ENCODE data around the gene CUBN.

Gene CUBN

DNA sequence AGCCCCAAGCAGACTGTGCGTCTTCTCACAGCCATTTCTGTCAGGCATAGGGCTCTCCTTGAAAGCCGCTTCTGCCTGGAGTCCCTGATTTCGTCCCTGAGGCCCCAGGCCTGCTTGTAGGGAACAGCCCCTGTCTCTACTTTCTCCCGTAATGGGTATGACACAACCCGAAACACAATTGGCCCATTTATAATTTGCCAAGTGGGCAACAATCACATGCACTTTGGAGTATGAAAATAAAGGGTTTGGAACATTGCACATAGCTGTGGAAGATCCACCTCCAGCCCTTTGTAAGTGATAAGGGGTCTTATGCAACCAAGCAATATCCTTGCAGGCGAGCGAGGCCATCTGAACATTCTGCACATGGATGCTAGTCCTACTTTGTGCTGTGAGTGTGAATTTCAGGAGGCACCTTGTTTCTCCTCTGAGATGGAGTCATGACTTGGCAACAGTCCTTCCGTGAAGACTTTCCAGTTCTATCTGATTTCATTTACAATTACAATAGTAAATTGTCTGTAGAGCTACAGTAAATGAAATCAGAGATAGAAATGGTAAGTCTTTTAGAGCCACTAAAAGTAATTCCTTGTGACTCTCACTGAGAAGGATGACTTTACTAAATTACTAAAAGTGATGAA lies 141.5 kb downstream of the CUBN start:
- no peak for DNase-seq (ENCODE audit: low spot score)

DNA sequence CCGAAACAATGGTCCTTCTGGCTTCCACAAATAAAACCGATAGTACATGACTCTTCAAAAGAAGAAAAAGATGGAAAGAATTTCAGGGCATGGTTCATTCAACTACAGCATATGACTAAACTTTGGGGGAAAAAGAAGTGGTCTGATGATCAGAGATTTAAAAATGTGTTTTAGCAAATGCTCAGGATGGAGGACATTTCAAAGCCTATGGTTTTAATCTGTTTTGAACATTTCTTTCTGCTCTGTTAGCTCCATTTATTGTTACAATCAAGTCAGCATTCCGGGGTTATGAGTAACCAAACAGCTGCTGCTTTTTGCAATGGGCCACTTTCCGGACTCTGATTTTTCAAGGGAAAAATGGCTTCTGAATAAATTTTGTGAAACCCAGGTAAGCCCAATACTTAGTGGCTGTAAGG lies 142.4 kb downstream of the CUBN start:
- DNase-seq (ENCODE audit: low spot score): no peak

DNA sequence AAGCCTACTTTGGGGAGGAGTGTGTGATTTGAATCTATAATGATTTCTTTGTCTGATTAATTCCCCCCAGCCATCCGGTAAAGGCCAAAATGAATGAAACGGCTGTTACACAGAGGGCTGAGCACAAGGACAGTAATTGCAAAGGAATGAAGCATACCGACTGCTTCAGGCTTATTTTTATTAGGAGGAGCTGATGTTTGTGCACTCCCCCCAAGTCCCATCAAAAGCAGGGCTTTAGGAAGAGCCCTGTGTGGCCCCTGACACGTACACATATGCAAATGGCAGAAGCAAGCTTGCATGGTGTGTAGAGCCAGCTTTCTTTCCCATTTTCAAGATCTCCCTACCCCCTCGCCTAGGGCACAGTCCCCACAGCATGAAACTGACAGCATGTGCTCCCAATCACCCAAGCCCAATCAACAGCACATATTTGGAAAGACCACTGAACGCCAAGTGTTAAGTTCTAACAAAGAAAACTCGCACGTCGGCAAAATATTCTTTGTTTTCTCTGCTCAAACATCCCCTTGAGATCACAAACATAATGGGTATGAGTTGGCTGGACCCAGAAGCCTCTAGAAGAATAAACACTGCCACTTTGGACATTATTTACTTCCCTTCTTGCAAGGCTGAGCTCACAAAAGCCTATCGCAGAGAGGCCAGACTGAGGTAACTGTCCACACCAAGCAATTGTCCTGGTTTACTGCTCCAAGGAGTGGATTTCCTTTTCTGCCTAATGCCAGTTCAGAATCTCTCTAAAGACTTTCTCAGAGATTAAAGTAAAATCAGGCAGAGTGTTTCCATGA lies 143.0 kb downstream of the CUBN start:
- no peak for DNase-seq (ENCODE audit: low spot score)

DNA sequence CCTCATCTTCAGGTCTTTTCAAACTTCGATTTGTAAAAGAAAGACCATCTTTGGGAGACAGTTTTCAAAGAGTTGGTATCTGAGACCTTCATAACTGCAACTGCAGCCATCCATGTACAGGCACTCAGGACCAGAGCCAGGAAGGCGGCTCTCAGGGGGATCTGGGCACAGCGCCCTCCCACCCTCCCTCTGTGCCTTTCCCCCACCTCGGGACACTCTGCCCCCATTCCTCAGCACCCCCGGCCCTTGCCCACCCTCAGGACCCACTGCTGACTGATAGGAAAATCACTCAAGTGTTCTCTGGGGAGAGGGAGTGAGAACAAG lies 143.6 kb downstream of the CUBN start:
- no peak for DNase-seq (ENCODE audit: low spot score)

DNA sequence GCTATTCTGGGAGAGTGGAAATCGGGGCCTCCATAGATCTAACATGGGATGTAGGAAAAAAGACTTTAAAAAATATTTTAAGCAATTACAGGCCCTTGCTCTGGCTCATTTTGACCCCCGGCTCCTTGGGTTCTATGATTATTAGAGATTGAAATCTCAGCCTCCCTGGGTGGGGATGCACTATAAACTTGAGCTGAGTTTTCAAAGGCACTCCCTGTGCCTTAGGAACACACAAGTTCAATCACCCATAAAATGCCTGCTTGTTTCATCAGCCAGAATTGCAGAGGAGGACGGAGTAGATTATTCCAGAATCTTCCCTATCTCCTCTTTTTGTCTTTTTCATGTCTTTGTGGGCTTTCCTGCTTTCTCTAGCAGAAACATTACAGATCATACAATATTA lies 145.4 kb downstream of the CUBN start:
- DNase-seq (ENCODE audit: low spot score): no peak

DNA sequence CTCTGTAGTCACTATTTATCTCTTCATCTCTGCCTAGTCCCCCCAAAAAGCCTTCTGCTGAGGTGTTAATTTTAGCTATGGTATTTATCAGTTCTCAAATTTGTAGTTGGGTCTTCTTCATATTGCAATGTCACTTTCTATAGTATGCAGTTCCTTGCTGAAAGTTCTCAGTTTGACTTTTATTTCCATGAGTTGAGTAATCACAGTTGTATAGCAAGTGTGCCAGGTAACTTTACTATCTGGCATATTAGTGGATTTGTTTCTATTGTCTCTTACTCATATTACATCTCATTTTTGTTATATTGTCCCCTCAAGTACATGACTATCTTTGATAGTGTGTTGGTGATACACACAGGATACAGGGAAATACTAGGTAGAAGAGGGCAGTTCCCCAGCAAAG lies 152.8 kb downstream of the CUBN start:
- no peak for DNase-seq (ENCODE audit: low spot score)

DNA sequence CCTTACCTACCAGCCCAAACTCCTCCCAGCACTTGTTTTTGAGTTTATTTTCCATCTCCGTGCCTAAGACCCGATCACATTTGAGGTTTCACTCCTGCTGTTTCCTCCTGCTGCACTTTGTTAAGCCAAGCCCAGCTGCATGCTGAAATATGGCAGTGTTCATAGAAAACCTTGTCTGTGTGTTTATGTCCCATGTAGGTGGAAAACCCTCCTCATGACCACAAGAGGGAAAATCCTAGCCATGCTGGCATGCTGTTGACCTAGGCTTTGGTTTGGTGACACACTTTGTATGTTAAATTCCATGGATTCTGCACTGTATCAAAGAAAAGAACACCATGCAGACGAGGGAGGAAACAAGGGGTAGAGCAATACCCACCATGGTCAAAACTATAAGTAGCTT lies 154.4 kb downstream of the CUBN start:
- no peak for DNase-seq (ENCODE audit: low spot score)

DNA sequence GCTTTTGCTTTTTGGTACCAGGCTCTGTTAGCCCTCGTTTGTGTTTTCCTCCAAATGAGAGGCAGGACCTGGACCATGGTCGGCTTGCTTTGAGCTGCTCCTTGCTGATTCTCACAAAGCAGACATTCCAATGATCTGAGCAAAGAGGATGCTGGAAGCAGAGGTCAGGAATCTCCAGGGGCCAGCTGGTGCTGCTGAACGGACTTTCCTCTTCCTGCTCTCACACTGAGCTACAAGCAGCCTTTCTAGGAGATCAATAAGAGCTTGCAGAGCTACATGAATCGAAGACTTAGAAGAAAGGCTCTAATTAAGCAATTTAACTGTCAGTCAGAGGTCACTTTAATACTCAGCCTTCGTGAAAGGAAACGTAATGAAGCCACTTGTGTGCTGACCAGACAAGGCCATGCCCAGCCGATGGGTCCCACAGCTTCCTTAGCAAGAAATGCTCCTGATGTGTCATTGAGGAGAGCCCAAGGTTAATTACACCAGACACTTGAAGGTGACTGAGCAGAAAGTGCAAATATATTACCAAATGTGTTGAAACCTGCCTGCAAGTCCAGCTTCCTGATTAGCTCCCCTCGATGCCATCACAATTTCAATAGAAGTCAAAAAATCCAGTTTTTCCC lies 161.1 kb downstream of the CUBN start:
- no peak for DNase-seq (ENCODE audit: low spot score)

DNA sequence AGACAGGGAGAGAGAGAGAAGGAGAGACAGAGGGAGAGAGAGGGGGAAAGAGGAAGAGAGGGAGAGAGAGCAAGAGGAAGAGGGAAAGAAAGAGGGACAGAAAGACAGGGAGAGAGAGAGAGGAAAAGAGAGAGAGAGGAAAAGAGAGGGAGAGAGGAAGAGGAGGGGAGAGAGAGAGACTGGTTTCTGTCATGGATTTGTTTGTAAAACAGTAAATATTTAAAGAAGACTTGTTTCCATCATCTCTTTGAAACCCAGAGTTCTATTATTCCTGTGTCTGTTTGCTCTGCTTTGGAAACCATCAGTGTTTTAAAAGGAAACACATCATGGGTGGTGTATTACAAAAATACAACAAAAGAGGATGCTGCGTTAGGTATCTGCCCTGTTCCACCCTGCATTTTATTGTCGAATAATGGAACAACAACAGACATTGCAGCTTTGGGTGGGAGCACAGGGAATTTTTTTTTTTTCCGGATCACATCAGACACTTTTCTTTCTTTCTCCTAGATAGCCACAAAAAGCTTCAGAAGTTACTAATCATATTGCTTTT lies 161.7 kb downstream of the CUBN start:
- no peak for DNase-seq (ENCODE audit: low spot score)

DNA sequence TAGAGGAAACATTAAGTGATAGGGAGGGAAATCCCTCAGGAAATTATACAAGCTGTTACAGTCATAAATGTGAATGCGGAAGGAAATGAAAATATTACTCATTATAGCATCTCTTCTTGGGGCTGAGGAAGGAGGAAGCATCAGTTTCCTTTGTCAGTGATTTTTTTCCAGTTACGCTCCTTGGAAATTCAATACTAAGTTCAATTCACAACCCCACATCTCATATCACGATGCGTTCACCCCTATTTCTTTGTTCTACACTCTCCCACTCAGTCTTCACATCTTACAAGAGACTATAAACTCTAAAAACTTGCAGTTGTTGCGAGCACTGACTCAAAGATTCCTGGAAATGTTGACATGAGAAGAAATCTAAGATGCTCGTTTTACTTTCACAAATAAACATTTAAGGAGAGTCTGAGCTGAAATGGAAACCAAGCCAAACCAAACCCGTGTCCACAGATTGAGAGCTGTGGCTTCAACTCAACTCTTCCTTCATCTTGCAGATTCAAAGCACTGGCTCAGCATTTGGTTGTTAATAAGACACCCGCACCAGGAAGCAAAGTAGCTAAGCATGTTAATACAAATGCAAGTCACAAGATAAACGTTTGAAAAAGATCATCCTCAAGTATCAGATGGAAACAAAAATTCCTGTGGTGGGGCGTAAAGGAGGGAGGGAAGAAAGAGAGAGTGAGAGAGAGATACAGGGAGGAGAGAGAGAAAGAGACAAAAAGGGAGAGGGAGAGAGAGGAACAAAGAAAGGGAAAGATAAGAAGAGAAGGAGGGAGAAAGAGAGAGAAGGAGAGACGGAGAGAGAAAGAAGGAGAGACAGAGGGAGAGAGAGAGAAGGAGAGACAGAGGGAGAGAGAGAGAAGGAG lies 162.4 kb downstream of the CUBN start:
- DNase-seq (ENCODE audit: low spot score): no peak

DNA sequence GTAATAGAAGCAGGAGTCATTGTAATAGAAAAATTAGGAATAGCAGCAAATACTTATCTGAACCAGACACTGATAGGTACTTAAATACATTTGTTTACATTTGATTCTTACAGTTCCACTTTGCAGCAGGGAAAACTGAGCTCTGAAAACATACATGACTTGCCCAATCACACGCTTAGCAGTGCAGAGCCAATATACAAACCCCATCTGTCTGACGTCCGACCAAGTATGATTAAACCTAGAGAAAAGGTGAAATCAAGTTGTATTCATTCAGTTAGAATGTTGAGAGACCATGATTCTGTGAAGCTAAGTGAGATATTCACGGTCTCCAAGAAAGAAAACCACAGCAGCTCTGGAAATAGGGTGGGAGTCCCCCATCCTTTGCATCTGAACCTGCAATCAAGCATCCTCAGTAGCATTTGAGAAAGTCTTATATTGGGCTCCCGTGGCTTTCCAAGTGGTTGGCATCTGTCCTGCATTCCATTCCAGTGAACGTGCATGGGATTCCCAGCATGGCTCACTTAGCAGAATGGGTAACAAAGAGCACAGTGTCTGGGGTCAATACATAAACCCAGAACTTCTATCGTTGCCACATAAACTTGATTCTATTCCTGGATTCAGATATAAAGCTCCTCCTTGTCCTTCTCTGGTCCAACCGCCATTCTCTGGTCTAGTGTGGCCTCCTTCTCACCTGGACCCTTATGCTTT lies 163.7 kb downstream of the CUBN start:
- no peak for DNase-seq (ENCODE audit: low spot score)

DNA sequence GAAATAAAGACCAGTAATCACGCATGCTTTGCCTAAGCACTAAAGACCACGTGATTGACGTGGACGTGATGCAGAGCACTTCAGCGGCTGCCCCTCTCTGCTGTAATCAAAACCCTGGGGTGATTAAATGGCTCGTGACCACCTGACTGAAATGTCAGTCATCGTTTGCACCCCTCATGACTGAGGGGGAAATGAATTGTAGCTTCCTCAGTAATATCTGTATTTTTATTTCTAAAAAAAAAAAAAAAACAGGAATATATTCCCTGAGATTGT lies 164.3 kb downstream of the CUBN start:
- no peak for DNase-seq (ENCODE audit: low spot score)

DNA sequence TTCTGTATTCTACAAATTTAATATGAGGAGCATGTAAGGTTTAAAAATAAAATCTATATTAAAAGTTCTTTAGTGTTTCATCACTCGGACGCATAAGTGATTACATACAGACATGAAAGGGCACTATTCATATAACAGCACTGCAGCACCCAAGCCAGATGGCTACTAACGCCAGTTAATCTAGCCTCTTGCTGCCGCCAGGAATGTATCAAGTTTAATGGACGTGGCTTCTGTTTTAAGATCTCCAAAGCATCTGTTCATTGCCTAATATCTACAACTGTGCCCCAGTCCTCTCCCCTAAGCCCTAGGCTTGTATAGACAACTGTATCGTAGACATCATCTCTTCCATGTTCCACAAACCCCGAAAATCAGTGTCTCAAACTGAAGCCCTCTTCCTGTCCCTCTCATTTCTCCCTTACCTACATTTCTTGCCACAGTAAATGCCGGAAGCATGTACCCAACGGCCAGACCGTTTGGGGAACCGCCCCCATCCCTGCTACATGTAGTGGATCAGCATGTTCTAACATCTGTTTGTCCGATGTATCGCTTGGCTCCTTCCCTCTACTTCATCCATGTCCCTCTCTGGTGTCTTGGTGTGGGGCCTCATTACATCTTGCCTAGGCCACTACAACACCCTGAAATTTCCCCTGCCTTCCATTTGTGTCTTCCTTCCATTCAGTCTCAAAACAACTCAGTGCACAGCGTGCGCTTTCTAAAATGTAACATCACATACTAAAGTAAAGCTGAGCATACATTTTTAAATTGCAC lies 164.9 kb downstream of the CUBN start:
- no peak for DNase-seq (ENCODE audit: low spot score)

DNA sequence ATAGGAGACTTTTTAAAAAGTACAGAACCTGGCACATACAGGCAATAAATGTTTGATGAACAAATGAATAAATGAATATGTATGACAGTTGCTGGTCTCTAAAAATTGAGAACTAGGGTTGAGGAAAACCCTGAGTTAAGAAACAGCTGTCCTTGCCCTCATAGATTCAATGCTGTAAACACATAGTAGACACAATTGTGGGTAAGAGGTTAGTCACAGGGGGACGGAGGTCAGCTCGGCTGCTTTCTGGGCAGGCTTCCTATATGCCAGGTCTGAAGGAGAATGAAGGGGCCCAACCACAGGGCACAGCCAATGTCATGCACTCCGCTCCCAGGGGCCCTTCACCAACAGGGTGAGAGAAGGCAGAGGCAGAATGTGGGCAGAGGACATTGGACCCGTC lies 169.1 kb downstream of the CUBN start:
- no peak for DNase-seq (ENCODE audit: low spot score)

DNA sequence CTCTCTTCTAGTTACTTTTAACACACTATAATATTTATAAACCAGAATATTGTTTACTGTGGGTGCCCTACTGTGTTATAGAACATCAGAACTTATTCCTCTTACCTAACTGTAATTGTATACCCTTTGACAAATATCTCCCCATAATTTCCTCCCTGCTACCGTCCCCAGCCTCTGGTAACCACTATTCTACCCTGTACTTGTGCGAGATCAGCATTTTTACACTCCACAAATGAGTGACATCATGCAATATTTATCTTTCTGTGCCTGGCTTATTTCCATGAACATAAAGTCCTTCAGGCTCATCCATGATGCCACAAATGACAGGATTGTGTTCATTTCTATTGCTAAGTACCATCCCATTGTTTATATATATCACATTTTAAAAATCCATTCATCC lies 172.6 kb downstream of the CUBN start:
- no peak for DNase-seq (ENCODE audit: low spot score)

DNA sequence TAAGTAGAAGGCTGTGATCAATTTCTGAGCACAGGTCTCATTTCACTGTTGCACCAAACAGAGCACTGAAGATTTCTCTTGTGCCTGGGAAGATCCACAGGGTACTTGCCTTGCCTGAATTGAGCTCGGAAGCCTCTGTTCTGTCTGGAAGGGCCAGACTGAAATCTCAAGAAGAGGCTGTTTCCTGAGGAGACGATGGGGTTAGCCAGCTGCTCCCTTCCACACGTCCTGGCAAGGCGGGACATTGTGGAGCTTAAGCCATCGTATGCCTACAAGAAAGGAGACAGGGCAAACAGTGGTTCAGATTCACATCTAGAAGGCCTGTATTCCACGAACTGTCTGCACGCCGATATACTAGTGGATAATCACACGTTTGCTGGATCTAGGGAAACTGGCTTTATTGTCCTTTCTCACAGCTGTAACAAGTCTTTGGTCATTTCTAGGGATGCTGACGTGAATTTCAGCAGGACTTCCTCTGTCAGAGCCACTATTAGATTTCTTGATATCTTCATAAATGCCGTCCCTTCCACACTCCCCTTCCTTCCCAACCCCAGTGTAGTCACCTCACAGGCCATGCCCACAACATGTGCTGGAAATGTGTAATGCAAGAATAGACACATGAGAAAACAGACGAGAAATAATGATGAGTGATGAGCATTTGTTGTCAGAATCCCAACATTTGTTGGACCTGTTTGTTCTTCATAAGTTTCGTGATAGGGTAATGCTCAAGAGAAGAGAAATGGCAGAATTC lies 175.2 kb downstream of the CUBN start:
- no peak for DNase-seq (ENCODE audit: low spot score)

DNA sequence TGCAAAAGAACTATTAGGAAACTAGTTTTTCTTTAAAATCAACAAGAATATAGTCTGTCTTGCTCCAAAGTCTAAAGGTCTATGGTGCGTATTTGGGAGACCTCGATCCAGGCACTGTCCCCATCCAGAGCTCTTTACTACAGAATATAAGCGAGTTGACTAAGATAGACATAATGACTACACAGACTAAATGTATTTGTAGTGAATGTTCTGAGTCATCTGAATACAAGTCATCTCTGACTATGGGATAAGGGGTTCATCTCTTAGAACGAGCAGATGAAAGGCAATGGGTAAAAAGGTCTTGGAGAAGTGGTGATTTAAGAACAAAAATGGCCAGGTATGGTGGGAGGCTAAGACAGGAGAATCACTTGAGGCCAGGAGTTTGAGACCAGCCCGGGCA lies 176.3 kb downstream of the CUBN start:
- DNase-seq (ENCODE audit: low spot score): no peak

DNA sequence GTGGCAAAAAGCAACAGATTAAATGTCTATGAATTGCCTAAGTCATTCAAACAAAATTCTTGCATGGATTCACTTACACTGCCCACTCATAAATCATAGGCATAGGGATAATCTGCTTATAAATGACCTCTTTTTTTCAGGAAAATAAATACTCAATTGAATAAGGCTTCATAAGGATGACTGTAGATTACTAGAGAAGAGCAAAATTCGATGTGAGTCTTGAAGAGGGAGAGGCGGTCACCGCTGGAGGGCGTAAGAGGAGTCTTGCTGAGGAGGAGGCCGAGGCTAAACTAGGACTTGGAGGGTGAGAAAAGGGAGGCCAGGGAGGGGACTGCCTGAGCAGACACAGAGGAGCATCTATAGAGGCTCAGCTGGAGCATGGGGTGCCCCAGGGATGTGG lies 177.0 kb downstream of the CUBN start:
- no peak for DNase-seq (ENCODE audit: low spot score)

DNA sequence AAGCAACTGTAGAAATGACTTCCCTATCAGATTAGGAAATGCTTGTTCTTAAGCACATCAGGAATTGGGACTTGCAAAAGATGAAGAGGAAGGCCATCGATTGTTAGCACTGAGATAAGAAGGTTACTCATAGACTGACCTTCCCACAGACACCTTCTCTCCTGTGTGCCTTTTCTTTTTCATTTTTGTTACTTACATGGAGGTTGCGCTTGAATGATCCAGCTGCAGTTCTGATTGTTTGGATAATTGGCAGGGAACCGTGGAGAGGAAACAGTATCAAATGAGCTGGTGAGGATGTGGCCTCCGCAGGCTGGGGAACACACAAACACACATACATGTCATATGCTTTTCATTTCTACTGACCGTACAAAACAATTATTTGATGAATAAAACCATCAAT lies 177.5 kb downstream of the CUBN start:
- DNase-seq (ENCODE audit: low spot score): no peak
